H1 (cell line): ENCODE data around the gene RXRA.

Source experiments
- CHD1 ChIP-seq: IDR thresholded peaks from 2 replicates; pipeline ENCODE4 v1.6.1; 2012; ENCODE audit warnings: low read depth, low read length, improper control_type of control experiment
- EZH2 ChIP-seq: fragments of 200-600 bp; sonication (generic); IDR thresholded peaks from 2 replicates; pipeline ENCODE4 v1.7.1; 2012; ENCODE audit warnings: low read depth, mild to moderate bottlenecking, moderate library complexity, low read length, inconsistent platforms; ENCODE audit not compliant: severe bottlenecking
- GTF2F1 ChIP-seq: IDR thresholded peaks from 2 replicates; pipeline ENCODE4 v1.6.1; 2012; ENCODE audit warnings: low read depth, low read length, improper control_type of control experiment, borderline replicate concordance
- KDM4A ChIP-seq: IDR thresholded peaks from one replicate; pipeline ENCODE4 v1.7.1; 2012; ENCODE audit warnings: low read depth, mild to moderate bottlenecking, moderate library complexity, low read length, inconsistent platforms; ENCODE audit not compliant: severe bottlenecking
- POLR2A ChIP-seq, 2 experiments: IDR thresholded peaks; 1 replicate in 1 of 2; 2 replicates in 1 of 2; pipeline ENCODE4 v1.6.1; 2011; ENCODE audit warnings: low read depth in 2 of 2, low read length in 2 of 2, mild to moderate bottlenecking in 2 of 2; ENCODE audit errors: control extremely low read depth in 1 of 2
- RXRA ChIP-seq: IDR thresholded peaks from 2 replicates; pipeline ENCODE4 v1.6.1; 2011; ENCODE audit warnings: low read depth, mild to moderate bottlenecking, low read length, moderate library complexity; ENCODE audit not compliant: insufficient read depth
- SAP30 ChIP-seq: fragments of 300-600 bp; sonication (generic); IDR thresholded peaks from 2 replicates; pipeline ENCODE4 v1.7.1; 2012; ENCODE audit warnings: low read length, moderate library complexity, mild to moderate bottlenecking, inconsistent platforms; ENCODE audit not compliant: insufficient read depth, insufficient replicate concordance
- TCF12 ChIP-seq: IDR thresholded peaks from 2 replicates; pipeline ENCODE4 v1.6.1; 2011; ENCODE audit warnings: low read depth, mild to moderate bottlenecking, low read length
- TF ChIP-seq, protein P1 (sequence below), 3 experiments: IDR thresholded peaks; 1 replicate in 2 of 3; 2 replicates in 1 of 3; pipeline versions ENCODE4 v1.5.1 to v1.6.1; 2011; ENCODE audit warnings: low read length in 3 of 3, mild to moderate bottlenecking in 3 of 3, inconsistent platforms in 2 of 3, low read depth in 1 of 3, moderate library complexity in 1 of 3; ENCODE audit not compliant: insufficient read depth in 1 of 3; ENCODE audit errors: control extremely low read depth in 1 of 3
- TF ChIP-seq, protein P2 (sequence below): IDR thresholded peaks from 2 replicates; pipeline ENCODE4 v1.6.1; 2012; ENCODE audit warnings: inconsistent platforms

DNA sequence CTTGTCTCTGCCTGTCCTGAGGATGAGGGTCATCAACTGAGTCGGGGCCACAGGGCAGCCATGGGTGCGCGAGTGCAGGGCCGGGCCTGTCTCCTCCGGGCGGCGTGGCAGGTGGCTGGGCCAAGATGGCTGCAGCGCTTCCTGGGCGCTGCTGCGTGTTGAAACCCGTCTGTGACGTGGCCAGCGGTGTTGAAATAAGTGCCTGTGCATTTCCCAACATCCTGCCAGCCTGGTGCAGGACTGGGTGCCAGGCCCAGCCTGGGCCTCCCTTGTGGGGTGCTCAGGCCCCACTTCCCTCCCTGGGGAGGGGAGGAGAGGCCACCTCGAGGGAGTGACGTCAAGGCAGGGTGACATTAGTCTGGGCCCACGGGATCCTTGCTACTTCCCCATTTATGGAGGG lies 45.5 kb downstream of the RXRA start:
- no peak for TF ChIP-seq GTF2F1
- TF ChIP-seq, protein P1, sequence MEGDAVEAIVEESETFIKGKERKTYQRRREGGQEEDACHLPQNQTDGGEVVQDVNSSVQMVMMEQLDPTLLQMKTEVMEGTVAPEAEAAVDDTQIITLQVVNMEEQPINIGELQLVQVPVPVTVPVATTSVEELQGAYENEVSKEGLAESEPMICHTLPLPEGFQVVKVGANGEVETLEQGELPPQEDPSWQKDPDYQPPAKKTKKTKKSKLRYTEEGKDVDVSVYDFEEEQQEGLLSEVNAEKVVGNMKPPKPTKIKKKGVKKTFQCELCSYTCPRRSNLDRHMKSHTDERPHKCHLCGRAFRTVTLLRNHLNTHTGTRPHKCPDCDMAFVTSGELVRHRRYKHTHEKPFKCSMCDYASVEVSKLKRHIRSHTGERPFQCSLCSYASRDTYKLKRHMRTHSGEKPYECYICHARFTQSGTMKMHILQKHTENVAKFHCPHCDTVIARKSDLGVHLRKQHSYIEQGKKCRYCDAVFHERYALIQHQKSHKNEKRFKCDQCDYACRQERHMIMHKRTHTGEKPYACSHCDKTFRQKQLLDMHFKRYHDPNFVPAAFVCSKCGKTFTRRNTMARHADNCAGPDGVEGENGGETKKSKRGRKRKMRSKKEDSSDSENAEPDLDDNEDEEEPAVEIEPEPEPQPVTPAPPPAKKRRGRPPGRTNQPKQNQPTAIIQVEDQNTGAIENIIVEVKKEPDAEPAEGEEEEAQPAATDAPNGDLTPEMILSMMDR (IDR thresholded peaks at IDR 0.05; ENCODE audit: control extremely low read depth in 1 of 3, insufficient read depth in 1 of 3, low read depth in 1 of 3, low read length in 3 of 3): no peak
- TF ChIP-seq KDM4A: no peak
- TF ChIP-seq SAP30: no peak
- no peak for TF ChIP-seq EZH2
- no peak for TF ChIP-seq RXRA
- TF ChIP-seq POLR2A (IDR thresholded peaks at IDR 0.05; ENCODE audit: control extremely low read depth in 1 of 2, low read depth in 2 of 2, low read length in 2 of 2): no peak
- no peak for TF ChIP-seq CHD1
- no peak for TF ChIP-seq TCF12
- TF ChIP-seq, protein P2, sequence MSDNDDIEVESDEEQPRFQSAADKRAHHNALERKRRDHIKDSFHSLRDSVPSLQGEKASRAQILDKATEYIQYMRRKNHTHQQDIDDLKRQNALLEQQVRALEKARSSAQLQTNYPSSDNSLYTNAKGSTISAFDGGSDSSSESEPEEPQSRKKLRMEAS: no peak
